WI38 (cell line): ENCODE measurements around the gene BRCC3.

Experiments used
- H3K4me3 ChIP-seq: 2 replicates; pipeline ENCODE4 v1.5.1; 2011; ENCODE audit warnings: low read depth, mild to moderate bottlenecking, control low read depth, low read length
- CTCF ChIP-seq: IDR thresholded peaks from 2 replicates; pipeline ENCODE4 v1.5.1; 2012; ENCODE audit warnings: low read depth, mild to moderate bottlenecking, control low read depth, low read length

The BRCC3 gene

GRCh38 chrX:155086961-155087735, 15.8 kb downstream of the BRCC3 start:
- TF ChIP-seq CTCF = no peak
- no peak overlapping the region for H3K4me3 ChIP-seq

- peak; percentile 38; the same call in 1 of the 2 replicates for TF ChIP-seq CTCF
- H3K4me3 ChIP-seq = no peak overlapping the region
Observed at GRCh38 chrX:155094468-155095061, 23.3 kb downstream of the BRCC3 start.

GRCh38 chrX:155105919-155106318, 34.6 kb downstream of the BRCC3 start:
- TF ChIP-seq CTCF = no peak
- no peak overlapping the region for H3K4me3 ChIP-seq

GRCh38 chrX:155108427-155108826, 37.1 kb downstream of the BRCC3 start:
- no peak for TF ChIP-seq CTCF
- H3K4me3 ChIP-seq = no peak overlapping the region

- TF ChIP-seq CTCF = no peak
- no peak overlapping the region for H3K4me3 ChIP-seq
Observed at GRCh38 chrX:155112171-155112570, 40.9 kb downstream of the BRCC3 start.

- no peak overlapping the region for H3K4me3 ChIP-seq
- no peak for TF ChIP-seq CTCF
Observed at GRCh38 chrX:155113097-155113496, 41.8 kb downstream of the BRCC3 start.

- no peak for TF ChIP-seq CTCF
- H3K4me3 ChIP-seq = no peak overlapping the region
Observed at GRCh38 chrX:155115174-155115819, 44.0 kb downstream of the BRCC3 start.
